Endothelial cell of umbilical vein (primary cell): ENCODE measurements around the gene PSMC3. TPM values are rescaled to one million over a fixed set of nuclear protein-coding genes. Genes with fewer than 3 reads are reported as not detected.

Experiments used
- BruUV-seq: library from RNA; stranded (reverse); fragments of 400-500 nt; replicated peaks from 2 replicates; lab custom pipeline; 2021; lab: Mats Ljungman, UMichigan
- CTCF ChIA-PET: fragments of 300-600, 350-600 bp; sonication (Branson Sonifier 250); formaldehyde crosslinking; loops from one replicate; lab custom pipeline; 2021; ENCODE audit warnings: antibody characterized with exemption, inconsistent platforms; lab: Charles Lee
- POLR2A ChIA-PET: fragments of 300-600, 350-600 bp; sonication (Branson Sonifier 250); formaldehyde crosslinking; loops from one replicate; lab custom pipeline; 2021; ENCODE audit warnings: antibody characterized with exemption, inconsistent platforms; lab: Charles Lee
- DNase-seq: peaks from one replicate; pipeline ENCODE4 v3.0.0-alpha.2; 2011; ENCODE audit warnings: low read depth, low spot score
- FAIRE-seq: peaks from 2 replicates; lab custom pipeline; 2011; peaks lifted over from hg19 to GRCh38; lab: Jason Lieb, UNC
- H2AFZ ChIP-seq: 2 replicates; pipeline ENCODE4 v1.6.0; 2012; ENCODE audit warnings: low read depth, low read length, control low read depth, inconsistent platforms
- H3K27ac ChIP-seq: 2 replicates; pipeline ENCODE4 v1.5.1; 2011; ENCODE audit warnings: low read depth, mild to moderate bottlenecking, control low read depth, low read length, moderate library complexity; ENCODE audit not compliant: insufficient read depth
- H3K27me3 ChIP-seq, 2 experiments: 2 replicates each; pipeline versions ENCODE4 v1.6.0 to v1.6.1; 2011; ENCODE audit warnings: low read length in 2 of 2, mixed read lengths in 1 of 2; ENCODE audit not compliant: control insufficient read depth in 2 of 2, insufficient read depth in 2 of 2
- H3K36me3 ChIP-seq, 2 experiments: 2 replicates in 1 of 2; 3 replicates in 1 of 2; pipeline ENCODE4 v1.5.1; 2011; ENCODE audit warnings: low read length in 2 of 2, mild to moderate bottlenecking in 1 of 2, moderate library complexity in 1 of 2; ENCODE audit not compliant: control insufficient read depth in 2 of 2, insufficient read depth in 2 of 2; ENCODE audit errors: extremely low read depth in 1 of 2
- H3K4me1 ChIP-seq: 3 replicates; pipeline ENCODE4 v1.5.1; 2011; ENCODE audit warnings: mild to moderate bottlenecking, low read length; ENCODE audit not compliant: control insufficient read depth, insufficient read depth; ENCODE audit errors: extremely low read depth
- H3K4me2 ChIP-seq: 2 replicates; pipeline ENCODE4 v1.6.1; 2011; ENCODE audit warnings: low read length, control low read depth, mixed read lengths; ENCODE audit not compliant: insufficient read depth
- H3K4me3 ChIP-seq, 3 experiments: fragments of 200-600 bp in 1 of 3; sonication (generic), shearing (Covaris generic) in 1 of 3; replicated peaks in 1 of 3; 2 replicates each; pipeline ENCODE4 v1.5.1; 2011 to 2016; ENCODE audit warnings: control low read depth in 3 of 3, low read length in 3 of 3, mild to moderate bottlenecking in 2 of 3, inconsistent platforms in 1 of 3, low read depth in 1 of 3, moderate library complexity in 1 of 3; ENCODE audit not compliant: insufficient read depth in 1 of 3
- H3K79me2 ChIP-seq: 2 replicates; pipeline ENCODE4 v1.6.0; 2012; ENCODE audit warnings: low read length, inconsistent platforms; ENCODE audit not compliant: control insufficient read depth, insufficient read depth
- H3K9ac ChIP-seq: replicated peaks from 2 replicates; pipeline ENCODE3; 2011; ENCODE audit warnings: low read length, control low read depth; ENCODE audit not compliant: insufficient read depth; ENCODE audit errors: extremely low read depth
- H3K9me1 ChIP-seq: replicated peaks from 3 replicates; pipeline ENCODE4 v1.6.0; 2011; ENCODE audit warnings: mild to moderate bottlenecking, low read length; ENCODE audit not compliant: control insufficient read depth, insufficient read depth; ENCODE audit errors: extremely low read depth
- H3K9me3 ChIP-seq: replicated peaks from 2 replicates; pipeline ENCODE4 v1.5.1; 2012; ENCODE audit warnings: low read length, inconsistent platforms; ENCODE audit not compliant: control insufficient read depth, insufficient read depth
- H4K20me1 ChIP-seq: replicated peaks from 2 replicates; pipeline ENCODE3; 2011; ENCODE audit warnings: mild to moderate bottlenecking, low read length; ENCODE audit not compliant: control insufficient read depth, insufficient read depth; ENCODE audit errors: extremely low read depth
- CTCF ChIP-seq, 2 donors: IDR thresholded peaks; 1 replicate in 1 of 2; 2 replicates in 1 of 2; pipeline ENCODE4 v1.5.1; 2011; ENCODE audit warnings: low read length in 2 of 2, mild to moderate bottlenecking in 2 of 2, moderate library complexity in 2 of 2, control low read depth in 1 of 2, inconsistent platforms in 1 of 2, low read depth in 1 of 2; ENCODE audit not compliant: insufficient read depth in 1 of 2; ENCODE audit errors: extremely low read depth in 1 of 2
- EZH2 ChIP-seq: IDR thresholded peaks from 2 replicates; pipeline ENCODE4 v1.6.1; 2012; ENCODE audit warnings: borderline replicate concordance, low read depth, mild to moderate bottlenecking, moderate library complexity, low read length, inconsistent platforms; ENCODE audit not compliant: severe bottlenecking
- FOS ChIP-seq: IDR thresholded peaks from 2 replicates; pipeline ENCODE4 v1.6.1; 2011; ENCODE audit warnings: mild to moderate bottlenecking, low read length, moderate library complexity, borderline replicate concordance; ENCODE audit not compliant: insufficient read depth
- GATA2 ChIP-seq: IDR thresholded peaks from 2 replicates; pipeline ENCODE4 v1.7.0; 2011; ENCODE audit warnings: low read depth, mild to moderate bottlenecking, moderate library complexity, mixed read lengths, low read length; ENCODE audit not compliant: insufficient read length, insufficient read depth
- MYC ChIP-seq: IDR thresholded peaks from one replicate; pipeline ENCODE4 v1.6.1; 2011; ENCODE audit warnings: mild to moderate bottlenecking, low read depth, low read length
- POLR2A ChIP-seq: IDR thresholded peaks from 2 replicates; pipeline ENCODE4 v1.6.1; 2012; ENCODE audit warnings: low read depth, mild to moderate bottlenecking, control low read depth, low read length
- POLR2AphosphoS5 ChIP-seq: IDR thresholded peaks from 2 replicates; pipeline ENCODE4 v1.6.1; 2012; ENCODE audit warnings: low read depth, mild to moderate bottlenecking, control low read depth, low read length, moderate library complexity; ENCODE audit not compliant: insufficient read depth
- dilution Hi-C: fragments of 300-500 bp; cut with MboI; formaldehyde crosslinking; loops from one replicate; pipeline ENCODE4 v1.15.0; 2019; ENCODE audit warnings: low sequenced_read_pairs; ENCODE audit not compliant: extremely low pct_ligation_motif_present
- intact Hi-C: fragments of 100-400 bp; cut with micrococcal nuclease; formaldehyde crosslinking; loops from one replicate; pipeline ENCODE4 v1.10.0; 2022
- polyA plus RNA-seq, 4 experiments: library from polyadenylated mRNA; depleted of rRNA in 3 of 4; stranded (reverse) in 3 of 4; unstranded in 1 of 4; fragments of >200 nt; gene quantifications; 2 replicates each; pipeline versions ENCODE4 v1.2.1 to v1.2.3, GENCODE V29; 2011 to 2012; ENCODE audit warnings: missing spikeins in 1 of 4
- total RNA-seq: library from RNA; stranded (reverse); gene quantifications from 2 replicates; pipeline ENCODE4 v1.2.3, GENCODE V29; 2021

Gene PSMC3
- total and polyA plus RNA-seq, 2 donors (not counting 3 experiments of a cell fraction or from before 2014, with no cell fraction given): 179 to 203 TPM

GRCh38 chr11:47387944-47388696 lies 38.1 kb downstream of the PSMC3 start:
- POLR2A ChIA-PET: no interaction called here
- no peaks in the 10 kb centered on the region for H3K36me3 ChIP-seq
- no peak for FAIRE-seq
- intact Hi-C loops: no loop called here
- H3K9me3 ChIP-seq: no peaks in the 10 kb centered on the region
- TF ChIP-seq MYC (no peak), POLR2AphosphoS5 (no peak), GATA2 (no peak), EZH2 (no peak), POLR2A (no peak), CTCF (IDR thresholded peaks at IDR 0.05; ENCODE audit: extremely low read depth in 1 of 2, insufficient read depth in 1 of 2, low read depth in 1 of 2, low read length in 2 of 2) (no peak), FOS (no peak)
- no TSS peak for BruUV-seq
- CTCF ChIA-PET: interaction anchor here (0.8 to 3.8 kb wide), 2 partner anchors 14 to 17 kb away, joined by 3 to 25 read pairs; no protein-coding TSS in a partner anchor
- dilution Hi-C loops: no loop called here
- no peaks in the 10 kb centered on the region for H3K79me2 ChIP-seq
- no peak overlapping the region for H3K27ac ChIP-seq
- H3K27me3 ChIP-seq: no peaks in the 10 kb centered on the region
- no peaks in the 10 kb centered on the region for H3K9me1 ChIP-seq
- H3K9ac ChIP-seq: no peak overlapping the region
- no peak for DNase-seq
- no peaks in the 10 kb centered on the region for H3K4me1 ChIP-seq
- H3K4me3 ChIP-seq: no peak overlapping the region
- no peaks in the 10 kb centered on the region for H4K20me1 ChIP-seq
- no peak overlapping the region for H3K4me2 ChIP-seq
- no peak overlapping the region for H2AFZ ChIP-seq
